ENCODE measurements around the gene CWC27.
A peak's percentile ranks its signal among the peaks of the same experiment; 100 is the strongest.

Gene CWC27

GRCh38 chr5:65030056-65030455 is 261.3 kb downstream of the CWC27 start:
- no peak for DNase-seq (ENCODE audit: extremely low read depth in 1 of 2, low read depth in 1 of 2)

DNA sequence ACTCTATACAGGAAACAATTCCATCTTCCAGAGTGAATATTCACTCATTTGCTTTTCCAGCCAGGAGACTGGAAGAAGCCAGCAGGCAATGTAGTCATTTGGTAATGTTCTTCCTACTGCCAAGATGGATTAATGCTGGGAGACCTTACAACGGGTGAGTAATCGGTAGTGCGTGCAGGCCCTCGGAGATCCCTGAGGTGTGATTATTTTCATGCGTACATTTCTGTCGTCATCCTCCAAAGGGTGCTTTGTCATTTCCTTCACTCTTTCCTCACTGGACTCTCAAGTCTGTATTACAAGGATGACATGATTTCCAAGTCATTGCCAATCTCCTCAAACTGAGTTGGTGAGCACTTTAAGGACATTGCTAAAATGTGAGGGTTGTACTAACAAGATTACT is 263.5 kb downstream of the CWC27 start:
- no peak for DNase-seq (ENCODE audit: extremely low read depth in 1 of 2, low read depth in 1 of 2)

DNA sequence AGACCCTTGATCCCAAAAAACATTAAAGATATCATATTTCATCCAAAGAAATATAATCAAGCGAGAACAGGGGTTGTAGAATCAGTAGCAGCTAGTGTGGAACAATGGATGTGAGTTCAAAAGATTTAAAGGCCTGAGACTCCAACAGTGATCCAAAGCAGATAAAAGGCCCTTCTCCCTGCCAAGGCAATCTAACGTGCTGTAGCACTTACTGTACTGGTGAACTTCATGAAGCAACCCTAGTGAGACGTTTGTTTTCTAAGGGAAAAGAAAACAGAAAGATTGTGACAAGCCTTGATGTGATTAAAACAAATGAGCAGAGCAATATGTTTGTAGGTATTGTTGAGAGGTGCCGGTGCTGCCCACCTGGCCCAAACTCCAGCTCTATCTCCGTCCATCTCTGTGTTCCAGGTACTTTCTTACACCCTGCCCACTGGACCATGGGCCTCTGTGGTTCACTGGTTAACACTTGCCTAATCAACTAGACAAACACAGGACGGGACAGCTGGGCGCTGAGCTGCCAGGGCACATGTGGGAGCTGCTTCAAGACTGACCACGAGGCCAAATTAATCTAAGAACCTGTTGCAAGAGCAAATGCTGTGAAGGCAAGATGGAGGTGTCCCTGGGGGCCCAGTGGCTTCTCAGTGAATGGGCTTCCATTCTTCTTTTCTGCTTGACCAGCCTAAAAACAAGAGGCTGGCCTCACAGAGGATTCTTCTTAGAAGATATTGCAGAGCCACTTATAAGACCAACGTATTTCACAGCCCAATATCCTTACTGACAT is 265.5 kb downstream of the CWC27 start:
- DNase-seq (ENCODE audit: extremely low read depth in 1 of 2, low read depth in 1 of 2), result no peak

GRCh38 chr5:65034813-65035209 is 266.1 kb downstream of the CWC27 start:
- no peak for DNase-seq (ENCODE audit: extremely low read depth in 1 of 2, low read depth in 1 of 2)

- peak; percentile 74 to 78 for DNase-seq (ENCODE audit: extremely low read depth in 1 of 2, low read depth in 1 of 2)
These were observed 266.8 kb downstream of the CWC27 start for GRCh38 chr5:65035211-65036206.

- no peak for DNase-seq (ENCODE audit: extremely low read depth in 1 of 2, low read depth in 1 of 2)
These were observed 269.4 kb downstream of the CWC27 start for GRCh38 chr5:65037831-65038815.

- no peak for DNase-seq (ENCODE audit: extremely low read depth in 1 of 2, low read depth in 1 of 2)
These were observed 272.8 kb downstream of the CWC27 start for GRCh38 chr5:65041296-65042158.

DNA sequence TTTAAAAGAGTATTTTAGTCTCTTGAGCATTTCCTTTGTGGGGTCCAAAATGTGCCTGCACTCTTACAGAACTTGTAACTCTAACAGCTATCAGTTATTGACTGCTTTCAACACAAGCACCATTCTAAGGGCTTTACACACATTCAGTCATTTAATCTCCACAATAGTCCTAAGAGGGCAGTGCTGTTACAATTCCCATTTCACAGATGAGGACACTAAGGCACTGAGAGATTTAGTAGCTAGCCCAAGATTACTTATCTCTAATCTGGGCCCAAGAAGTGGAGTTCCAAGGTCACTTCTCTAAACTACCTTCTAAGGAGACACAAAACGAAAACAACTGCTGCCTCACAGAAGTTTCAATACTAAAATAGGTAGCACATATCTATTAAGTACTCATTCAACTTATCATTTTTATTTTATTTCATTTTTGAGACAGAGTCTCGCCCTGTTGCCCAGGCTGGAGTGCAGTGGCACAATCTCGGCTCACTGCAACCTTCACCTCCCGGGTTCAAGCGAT is 275.2 kb downstream of the CWC27 start:
- DNase-seq (ENCODE audit: extremely low read depth in 1 of 2, low read depth in 1 of 2), result no peak

- DNase-seq (ENCODE audit: extremely low read depth in 1 of 2, low read depth in 1 of 2), result no peak
These were observed 278.5 kb downstream of the CWC27 start for GRCh38 chr5:65047225-65047624.

GRCh38 chr5:65047948-65048690 is 279.4 kb downstream of the CWC27 start:
- no peak for DNase-seq (ENCODE audit: extremely low read depth in 1 of 2, low read depth in 1 of 2)

DNA sequence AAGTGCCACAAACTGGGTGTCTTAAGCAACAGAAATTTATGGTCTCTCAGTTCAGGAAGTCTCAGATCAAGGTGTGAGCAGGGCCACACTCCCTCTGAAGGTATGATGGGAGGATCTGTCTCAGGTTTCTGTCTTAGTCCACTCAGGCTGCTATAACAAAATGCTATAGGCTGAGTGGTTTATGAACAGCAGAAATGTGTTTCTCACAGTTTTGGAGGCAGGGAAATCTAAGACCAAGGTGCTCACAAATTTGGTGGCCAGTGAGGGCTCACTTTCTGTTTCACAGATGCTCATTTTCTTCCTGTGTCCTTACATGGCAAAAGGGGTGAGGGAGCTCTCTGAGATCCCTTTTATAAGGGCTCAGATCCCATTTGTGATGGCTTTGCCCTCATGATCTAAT is 281.4 kb downstream of the CWC27 start:
- DNase-seq (ENCODE audit: extremely low read depth in 1 of 2, low read depth in 1 of 2), result no peak

DNA sequence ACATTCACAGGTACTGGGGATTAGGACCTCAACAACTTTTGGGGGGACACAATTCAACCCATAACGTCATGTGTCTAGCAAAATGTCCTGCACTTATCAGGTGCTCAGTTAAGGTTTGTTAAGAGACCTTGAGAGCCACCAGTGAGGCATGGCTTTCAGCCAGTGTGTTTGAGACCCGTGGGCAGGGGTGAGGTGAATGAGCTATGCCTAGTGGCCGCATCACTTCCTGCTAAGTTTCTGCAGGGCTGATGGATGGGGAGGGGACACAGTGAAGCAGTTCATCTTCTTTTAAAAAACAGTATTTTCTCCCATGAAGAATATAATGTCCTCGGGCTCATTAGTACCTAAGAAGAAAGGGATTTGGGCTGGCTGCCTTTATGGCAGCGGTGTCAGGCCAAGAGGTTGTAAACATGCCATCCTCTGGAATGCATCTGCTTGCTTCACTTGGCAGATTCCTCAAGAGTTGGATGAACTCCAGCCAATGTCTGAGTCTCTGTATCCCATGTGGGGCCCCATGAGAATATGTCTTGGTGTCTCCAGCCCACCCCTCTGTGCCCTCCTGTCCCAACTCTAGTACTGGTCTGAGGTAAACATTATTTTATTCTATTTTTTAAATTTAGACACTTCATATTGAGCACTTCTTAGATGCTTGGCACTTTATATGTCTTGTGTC is 282.2 kb downstream of the CWC27 start:
- no peak for DNase-seq (ENCODE audit: extremely low read depth in 1 of 2, low read depth in 1 of 2)

DNA sequence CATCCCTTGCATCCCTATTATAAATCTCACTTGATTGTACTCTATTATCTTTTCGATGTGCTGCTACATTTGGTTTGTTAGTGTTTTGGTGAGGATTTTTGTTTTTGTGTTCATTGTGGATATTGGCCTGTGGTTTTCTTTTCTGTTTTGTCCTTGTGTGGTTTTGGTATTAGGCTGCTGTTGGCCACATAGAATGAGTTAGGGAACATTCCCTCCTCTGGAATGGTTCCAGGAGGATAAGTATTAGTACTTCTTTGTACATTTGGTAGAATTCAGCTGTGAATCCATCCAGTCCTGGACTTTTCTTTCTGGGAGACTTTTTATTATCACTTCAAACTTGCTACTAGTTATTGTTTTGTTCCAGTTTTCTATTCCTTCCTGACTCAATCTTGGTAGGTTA is 287.2 kb downstream of the CWC27 start:
- DNase-seq (ENCODE audit: extremely low read depth in 1 of 2, low read depth in 1 of 2), result no peak

DNA sequence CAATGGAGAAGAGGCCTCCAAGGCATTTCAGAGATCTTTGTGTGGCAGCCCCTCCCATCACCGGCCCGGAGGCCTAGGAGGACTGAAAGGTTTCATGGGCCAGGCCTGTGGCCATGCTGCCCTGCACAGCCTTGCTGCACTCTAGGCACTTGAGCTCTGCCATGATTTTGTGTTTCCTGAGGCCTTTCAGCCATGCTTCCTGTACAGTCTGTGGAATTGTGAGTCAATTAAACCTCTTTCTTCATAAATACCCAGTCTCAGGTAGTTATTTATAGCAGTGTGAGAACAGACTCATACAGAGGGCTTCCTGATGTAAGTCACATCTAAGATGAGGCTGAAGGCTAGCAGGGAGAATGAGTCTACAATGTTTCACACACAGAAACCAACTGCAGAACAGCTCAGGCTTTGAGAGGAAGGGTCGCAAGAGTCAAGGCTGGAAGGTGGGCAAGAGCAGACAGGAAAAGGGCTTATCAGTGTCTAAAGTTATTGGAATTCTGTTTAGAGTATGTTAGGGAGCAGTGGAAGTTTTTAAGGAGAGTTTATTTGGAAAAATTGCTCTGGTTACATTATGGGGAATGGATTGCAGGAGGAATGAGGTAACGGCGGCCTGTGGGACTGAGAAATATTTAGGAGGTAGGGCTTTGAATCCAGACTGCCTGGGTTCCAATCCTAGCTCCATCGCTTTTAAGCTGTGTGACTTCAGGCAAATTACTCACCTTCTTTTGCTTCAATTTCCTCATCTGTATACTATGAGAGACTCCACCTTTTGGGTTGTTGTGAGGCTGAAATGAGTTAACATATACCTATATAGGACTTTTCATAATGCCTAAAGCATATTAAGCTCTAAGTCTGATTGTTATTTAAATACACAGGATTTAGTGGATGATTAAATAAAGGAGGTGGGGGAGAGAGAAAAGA is 291.2 kb downstream of the CWC27 start:
- DNase-seq (ENCODE audit: extremely low read depth in 1 of 2, low read depth in 1 of 2), result no peak

DNA sequence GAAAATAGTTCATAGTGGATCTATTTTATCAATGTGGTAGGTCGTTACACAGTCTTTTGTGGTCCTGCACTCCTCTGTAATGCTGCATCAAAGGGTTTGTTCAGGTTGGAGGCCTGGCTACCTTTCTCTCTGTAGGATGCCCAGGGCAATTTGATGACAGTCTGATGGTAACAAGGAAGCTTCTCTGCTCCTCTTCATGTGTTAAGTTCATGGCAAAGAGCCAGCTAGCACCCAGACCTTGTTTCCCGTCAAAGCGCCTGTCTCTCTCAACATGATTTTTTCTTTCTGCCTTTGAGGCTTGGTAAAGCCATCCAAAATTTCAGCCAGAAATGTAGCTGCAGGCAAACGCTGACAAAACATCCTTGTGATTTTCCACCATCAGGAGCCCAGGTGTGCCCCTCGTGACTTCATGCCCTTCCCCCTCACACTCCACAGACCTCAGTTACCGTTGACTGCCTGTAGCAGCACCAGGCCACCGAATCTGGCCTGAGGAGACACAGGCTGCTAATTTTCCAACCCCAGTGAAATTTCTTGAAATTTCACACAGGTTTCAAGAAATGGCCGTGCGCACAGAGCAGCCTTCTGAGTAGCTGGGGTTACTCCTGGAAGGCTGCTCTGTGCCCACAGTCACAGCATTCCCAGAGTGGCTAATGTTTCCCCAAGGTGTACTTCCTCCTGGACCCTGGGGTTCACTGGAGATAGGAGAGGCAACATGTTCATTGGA is 292.7 kb downstream of the CWC27 start:
- no peak for DNase-seq (ENCODE audit: extremely low read depth in 1 of 2, low read depth in 1 of 2)

DNA sequence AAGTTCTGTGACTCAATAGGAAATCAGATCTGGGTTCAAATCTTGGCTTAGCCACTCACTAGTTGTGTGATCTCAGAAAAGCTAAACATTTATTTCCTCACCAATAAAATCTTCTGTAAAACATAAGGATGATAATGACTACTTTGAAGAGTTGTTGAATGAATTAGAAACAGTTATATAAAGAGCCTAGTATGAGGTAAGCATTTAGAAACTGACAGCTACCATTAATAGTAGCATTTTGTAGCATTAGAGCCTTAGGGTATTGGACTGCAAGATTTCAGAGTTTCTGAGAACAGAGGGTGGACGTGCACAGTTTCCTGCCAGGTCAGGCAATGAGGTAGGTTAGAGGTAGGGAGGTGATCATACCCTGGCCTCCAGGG is 293.2 kb downstream of the CWC27 start:
- no peak for DNase-seq (ENCODE audit: extremely low read depth in 1 of 2, low read depth in 1 of 2)
